GM12878 (cell line): Measurements from ENCODE around the gene ELOA.

Source experiments
- ATF3 ChIP-seq: IDR thresholded peaks from 2 replicates; pipeline ENCODE4 v1.6.1; 2011; ENCODE audit warnings: low read depth, mild to moderate bottlenecking, low read length, moderate library complexity, borderline replicate concordance; ENCODE audit errors: extremely low read depth
- CBX5 ChIP-seq: sonication (generic); IDR thresholded peaks from 2 replicates; pipeline ENCODE4 v1.6.1; 2016; ENCODE audit warnings: low read depth, moderate library complexity, mild to moderate bottlenecking, inconsistent platforms
- CHD1 ChIP-seq: IDR thresholded peaks from 2 replicates; pipeline ENCODE4 v1.6.1; 2012; ENCODE audit warnings: low read depth, low read length, improper control_type of control experiment
- CHD2 ChIP-seq: IDR thresholded peaks from 2 replicates; pipeline ENCODE4 v1.6.1; 2011; ENCODE audit warnings: low read depth, low read length, improper control_type of control experiment, borderline replicate concordance
- KAT2A ChIP-seq: conservative IDR thresholded peaks from 2 replicates; pipeline ENCODE4 v1.6.1; 2011; ENCODE audit warnings: low read depth, low read length; ENCODE audit not compliant: control insufficient read depth
- NRF1 ChIP-seq: conservative IDR thresholded peaks from 2 replicates; pipeline ENCODE4 v1.6.1; 2011; ENCODE audit warnings: mild to moderate bottlenecking, low read depth, low read length, improper control_type of control experiment
- POLR2A ChIP-seq: IDR thresholded peaks from 2 replicates; pipeline ENCODE4 v1.6.1; 2011; ENCODE audit warnings: low read depth, mild to moderate bottlenecking, low read length
- RB1 ChIP-seq: fragments of 450-650 bp; formaldehyde crosslinking; IDR thresholded peaks from 2 replicates; pipeline ENCODE4 v1.6.1; 2017; ENCODE audit warnings: mild to moderate bottlenecking, borderline replicate concordance
- SRF ChIP-seq, 2 experiments: IDR thresholded peaks; 2 replicates each; pipeline ENCODE4 v1.6.1; 2011; ENCODE audit warnings: low read depth in 2 of 2, low read length in 2 of 2, mild to moderate bottlenecking in 1 of 2, moderate library complexity in 1 of 2
- TAF1 ChIP-seq: IDR thresholded peaks from 2 replicates; pipeline ENCODE4 v1.6.1; 2011; ENCODE audit warnings: mild to moderate bottlenecking, low read depth, low read length, borderline replicate concordance
- ZNF274 ChIP-seq: IDR thresholded peaks from one replicate; pipeline ENCODE4 v1.8.0; 2011; ENCODE audit not compliant: insufficient read length, insufficient read depth
- TF ChIP-seq, protein P1 (sequence below), 3 experiments: IDR thresholded peaks in 2 of 3; conservative IDR thresholded peaks in 1 of 3; 2 replicates each; pipeline ENCODE4 v1.5.1; 2011; ENCODE audit warnings: low read depth in 3 of 3, low read length in 3 of 3, mild to moderate bottlenecking in 3 of 3, control low read depth in 2 of 3, moderate library complexity in 2 of 3, inconsistent platforms in 1 of 3, mixed read lengths in 1 of 3; ENCODE audit not compliant: control insufficient read depth in 2 of 3, insufficient read depth in 1 of 3; ENCODE audit errors: extremely low read depth in 1 of 3

- TF ChIP-seq TAF1 (no peak), CHD1 (no peak), RB1 (no peak), POLR2A (no peak), NRF1 (no peak), KAT2A (no peak), CHD2 (no peak), SRF (IDR thresholded peaks at IDR 0.05; ENCODE audit: low read depth in 2 of 2, low read length in 2 of 2) (no peak), CBX5 (no peak), ZNF274 (no peak), ATF3 (no peak)
- TF ChIP-seq, protein P1, sequence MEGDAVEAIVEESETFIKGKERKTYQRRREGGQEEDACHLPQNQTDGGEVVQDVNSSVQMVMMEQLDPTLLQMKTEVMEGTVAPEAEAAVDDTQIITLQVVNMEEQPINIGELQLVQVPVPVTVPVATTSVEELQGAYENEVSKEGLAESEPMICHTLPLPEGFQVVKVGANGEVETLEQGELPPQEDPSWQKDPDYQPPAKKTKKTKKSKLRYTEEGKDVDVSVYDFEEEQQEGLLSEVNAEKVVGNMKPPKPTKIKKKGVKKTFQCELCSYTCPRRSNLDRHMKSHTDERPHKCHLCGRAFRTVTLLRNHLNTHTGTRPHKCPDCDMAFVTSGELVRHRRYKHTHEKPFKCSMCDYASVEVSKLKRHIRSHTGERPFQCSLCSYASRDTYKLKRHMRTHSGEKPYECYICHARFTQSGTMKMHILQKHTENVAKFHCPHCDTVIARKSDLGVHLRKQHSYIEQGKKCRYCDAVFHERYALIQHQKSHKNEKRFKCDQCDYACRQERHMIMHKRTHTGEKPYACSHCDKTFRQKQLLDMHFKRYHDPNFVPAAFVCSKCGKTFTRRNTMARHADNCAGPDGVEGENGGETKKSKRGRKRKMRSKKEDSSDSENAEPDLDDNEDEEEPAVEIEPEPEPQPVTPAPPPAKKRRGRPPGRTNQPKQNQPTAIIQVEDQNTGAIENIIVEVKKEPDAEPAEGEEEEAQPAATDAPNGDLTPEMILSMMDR (IDR thresholded peaks at IDR 0.05 in 2 of 3, conservative IDR thresholded peaks at IDR 0.05 in 1 of 3; ENCODE audit: control insufficient read depth in 2 of 3, extremely low read depth in 1 of 3, insufficient read depth in 1 of 3, low read depth in 3 of 3, low read length in 3 of 3), result peak; percentile 63 to 95 (median 88)
Observed at GRCh38 chr1:23810818-23811540, 67.7 kb downstream of the ELOA start.
